Fibroblast of lung (primary cell): ENCODE measurements around the gene SH3GL3.

Experiments
- EZH2 ChIP-seq: IDR thresholded peaks from 2 replicates; pipeline ENCODE4 v1.5.1; 2012; ENCODE audit warnings: low read length, control low read depth, mild to moderate bottlenecking; ENCODE audit errors: missing control alignments
- TF ChIP-seq, protein P1 (sequence below), 2 donors: IDR thresholded peaks in 1 of 2; conservative IDR thresholded peaks in 1 of 2; 1 replicate in 1 of 2; 2 replicates in 1 of 2; pipeline ENCODE4 v1.5.1; 2011 to 2012; ENCODE audit warnings: low read length in 2 of 2, control low read depth in 1 of 2, inconsistent platforms in 1 of 2, low read depth in 1 of 2, mild to moderate bottlenecking in 1 of 2

DNA sequence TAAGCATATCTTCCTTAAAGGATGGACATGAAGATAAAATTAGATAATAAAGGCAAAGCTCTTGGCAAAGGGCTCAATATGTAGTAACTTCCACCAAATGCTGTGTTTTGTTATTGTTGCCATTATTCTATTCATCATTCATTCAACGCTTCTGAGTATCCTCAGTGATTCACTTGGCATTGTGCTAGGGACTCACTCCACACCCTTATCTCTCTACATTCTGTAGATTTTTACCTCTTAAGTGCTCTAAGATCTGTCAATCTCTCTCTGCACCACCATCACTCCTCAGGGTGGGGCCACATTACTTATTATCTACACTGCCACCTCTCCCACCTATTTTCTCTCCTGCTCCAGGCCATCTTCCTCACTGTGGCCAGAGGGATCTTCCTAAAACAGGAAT, 51.2 kb downstream of the SH3GL3 start:
- TF ChIP-seq, protein P1, sequence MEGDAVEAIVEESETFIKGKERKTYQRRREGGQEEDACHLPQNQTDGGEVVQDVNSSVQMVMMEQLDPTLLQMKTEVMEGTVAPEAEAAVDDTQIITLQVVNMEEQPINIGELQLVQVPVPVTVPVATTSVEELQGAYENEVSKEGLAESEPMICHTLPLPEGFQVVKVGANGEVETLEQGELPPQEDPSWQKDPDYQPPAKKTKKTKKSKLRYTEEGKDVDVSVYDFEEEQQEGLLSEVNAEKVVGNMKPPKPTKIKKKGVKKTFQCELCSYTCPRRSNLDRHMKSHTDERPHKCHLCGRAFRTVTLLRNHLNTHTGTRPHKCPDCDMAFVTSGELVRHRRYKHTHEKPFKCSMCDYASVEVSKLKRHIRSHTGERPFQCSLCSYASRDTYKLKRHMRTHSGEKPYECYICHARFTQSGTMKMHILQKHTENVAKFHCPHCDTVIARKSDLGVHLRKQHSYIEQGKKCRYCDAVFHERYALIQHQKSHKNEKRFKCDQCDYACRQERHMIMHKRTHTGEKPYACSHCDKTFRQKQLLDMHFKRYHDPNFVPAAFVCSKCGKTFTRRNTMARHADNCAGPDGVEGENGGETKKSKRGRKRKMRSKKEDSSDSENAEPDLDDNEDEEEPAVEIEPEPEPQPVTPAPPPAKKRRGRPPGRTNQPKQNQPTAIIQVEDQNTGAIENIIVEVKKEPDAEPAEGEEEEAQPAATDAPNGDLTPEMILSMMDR (conservative IDR thresholded peaks at IDR 0.05 in 1 of 2, IDR thresholded peaks at IDR 0.05 in 1 of 2; ENCODE audit: low read depth in 1 of 2, low read length in 2 of 2), result no peak
- TF ChIP-seq EZH2, result no peak
